ENCODE results near the gene ATG4D.

DNA sequence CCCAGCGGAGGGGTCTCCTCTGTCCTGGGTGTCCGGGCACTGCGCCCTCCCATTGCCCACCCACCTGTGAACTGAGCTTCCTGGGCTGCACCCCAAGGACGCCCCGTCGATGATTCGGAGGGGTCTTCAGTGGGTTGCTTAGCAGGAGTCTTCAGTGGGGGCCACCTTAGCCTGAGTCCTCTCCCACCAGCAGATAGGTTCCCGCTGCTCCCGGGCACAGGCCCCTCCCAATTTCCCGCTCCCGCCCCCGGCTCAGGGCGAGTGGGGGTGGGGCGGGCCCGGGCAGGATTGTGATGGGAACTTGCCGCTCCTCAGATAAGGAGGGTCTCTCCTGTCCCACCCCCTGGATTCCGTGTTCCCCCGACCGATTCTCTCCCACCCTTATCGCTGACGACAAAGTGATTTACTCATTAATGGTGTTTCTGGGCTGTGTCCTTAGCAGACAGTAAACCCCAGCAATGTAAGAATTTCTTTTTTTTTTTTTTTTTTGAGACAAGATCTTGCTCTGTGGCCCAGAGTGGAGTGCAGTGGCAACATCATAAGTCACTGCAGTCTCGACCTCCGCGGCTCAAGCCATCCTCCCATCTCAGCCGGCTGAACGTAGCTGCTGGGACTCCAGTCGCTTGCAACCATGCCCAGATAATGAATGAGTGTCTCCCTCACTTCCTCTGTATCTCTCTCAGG is 25.8 kb upstream of the ATG4D start:
- TF ChIP-seq POLR2AphosphoS5 (IDR thresholded peaks at IDR 0.05) (no peak), POLR2A (IDR thresholded peaks at IDR 0.05) (no peak)

All from gastroesophageal sphincter (tissue), 2 donors.